Measurements from ENCODE around the gene KLF7. TPM values are rescaled to one million over a fixed set of nuclear protein-coding genes. Genes with fewer than 3 reads are reported as not detected.
A peak's percentile ranks its signal among the peaks of the same experiment; 100 is the strongest.

Gene KLF7
- total RNA-seq, 1 experiment from 2014 or later: 17.1 TPM

- H3K27ac ChIP-seq (ENCODE audit: low read length): peak overlapping the region; percentile 93
- ChIA-PET POLR2A (no interaction called here), CTCF (no interaction called here)
- peaks cover 37% of the 10 kb centered on the region for H3K4me1 ChIP-seq (ENCODE audit: control insufficient read depth, insufficient read depth, low read length)
- intact Hi-C loops (cut with micrococcal nuclease; ENCODE audit: unreplicated experiment) (loop anchor here (5.0 to 10.0 kb wide), 2 partner anchors 316 to 357 kb away; no protein-coding TSS in a partner anchor), in situ Hi-C loops (cut with HindIII; ENCODE audit: low pct_unique_long_range_greater_than_20kb, low sequenced_read_pairs) (no loop called here)
- no peak for ATAC-seq
- no peak overlapping the region for H3K4me3 ChIP-seq (ENCODE audit: low read depth in 2 of 2, low read length in 2 of 2)
- no peak for DNase-seq (ENCODE audit: low read depth, low spot score)
- H3K9me3 ChIP-seq (ENCODE audit: control insufficient read depth, insufficient read depth, low read depth, low read length): no peaks in the 10 kb centered on the region
- H3K27me3 ChIP-seq (ENCODE audit: control insufficient read depth, insufficient read depth, low read length): no peaks in the 10 kb centered on the region
- TF ChIP-seq CTCF (IDR thresholded peaks at IDR 0.05) (no peak), POLR2AphosphoS5 (IDR thresholded peaks at IDR 0.05; ENCODE audit: low read depth, low read length) (no peak), SIN3A (IDR thresholded peaks at IDR 0.05; ENCODE audit: borderline replicate concordance, insufficient read depth, low read depth, low read length) (no peak), TCF7L2 (IDR thresholded peaks at IDR 0.05; ENCODE audit: low read depth, low read length) (no peak), REST (IDR thresholded peaks at IDR 0.05; ENCODE audit: insufficient read depth in 1 of 2, low read depth in 2 of 2, low read length in 1 of 2) (no peak)
- BruUV-seq (replicated peaks): no TSS peak
- H3K36me3 ChIP-seq (ENCODE audit: control insufficient read depth, insufficient read depth, low read length): no peaks in the 10 kb centered on the region
These were observed 4.3 kb downstream of the KLF7 start for GRCh38 chr2:207161247-207162123.

- intact Hi-C loops (cut with micrococcal nuclease; ENCODE audit: unreplicated experiment): loop anchor here (5.0 to 10.0 kb wide), 2 partner anchors 317 to 355 kb away; no protein-coding TSS in a partner anchor
- ATAC-seq (no peak), DNase-seq (ENCODE audit: low read depth, low spot score) (no peak)
- Histone ChIP-seq H3K4me3 (ENCODE audit: low read depth in 2 of 2, low read length in 2 of 2) (no peak overlapping the region), H3K4me1 (ENCODE audit: control insufficient read depth, insufficient read depth, low read length) (peaks cover 41% of the 10 kb centered on the region), H3K27ac (ENCODE audit: low read length) (peak overlapping the region; percentile 23; the same call in 1 of the 2 replicates), H3K36me3 (ENCODE audit: control insufficient read depth, insufficient read depth, low read length) (no peaks in the 10 kb centered on the region), H3K9me3 (ENCODE audit: control insufficient read depth, insufficient read depth, low read depth, low read length) (no peaks in the 10 kb centered on the region), H3K27me3 (ENCODE audit: control insufficient read depth, insufficient read depth, low read length) (no peaks in the 10 kb centered on the region)
- ChIA-PET CTCF (no interaction called here), POLR2A (no interaction called here)
- in situ Hi-C loops (cut with HindIII; ENCODE audit: low pct_unique_long_range_greater_than_20kb, low sequenced_read_pairs): no loop called here
- BruUV-seq (replicated peaks): no TSS peak
- TF ChIP-seq POLR2AphosphoS5 (IDR thresholded peaks at IDR 0.05; ENCODE audit: low read depth, low read length): no peak
- TF ChIP-seq REST (IDR thresholded peaks at IDR 0.05; ENCODE audit: insufficient read depth in 1 of 2, low read depth in 2 of 2, low read length in 1 of 2): peak; percentile 56 to 71; a peak in 3 of 4 replicates
These were observed 5.6 kb downstream of the KLF7 start for GRCh38 chr2:207160115-207160514.
